T-helper 1 cell treated with Interleukin-12 subunit alpha and Interleukin-12 subunit beta and Interleukin-4 antibody, amounts not matched to agents 30 ng/mL and 1 ng/mL, for 36 hours (primary cell): ENCODE measurements around the gene C16orf78. TPM values are rescaled to one million over a fixed set of nuclear protein-coding genes. Genes with fewer than 3 reads are reported as not detected.

Experiments
- intact Hi-C: fragments of 100-400 bp; cut with micrococcal nuclease; formaldehyde crosslinking; loops from one replicate; pipeline ENCODE4 v1.15.1; 2024
- total RNA-seq: library from RNA; stranded (reverse); gene quantifications from 2 replicates; pipeline ENCODE4 v1.2.3, GENCODE V29; 2022

The C16orf78 gene, protein sequence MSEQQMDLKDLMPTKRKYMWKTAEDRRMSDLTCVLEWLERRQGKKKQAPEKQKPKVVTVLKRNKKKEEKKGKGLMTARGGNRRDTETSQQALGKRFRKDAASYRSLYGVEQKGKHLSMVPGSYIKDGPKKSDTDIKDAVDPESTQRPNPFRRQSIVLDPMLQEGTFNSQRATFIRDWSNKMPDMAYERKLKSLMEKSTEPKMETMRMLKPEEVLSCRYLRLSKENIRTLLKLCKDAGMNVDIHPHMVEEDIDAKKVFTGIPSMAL
- total RNA-seq, result not detected in 2 replicates

GRCh38 chr16:49373504-49373903 is at the start of gene C16orf78:
TSS of gene C16orf78 (plus strand) at chr16:49373804. CDS start at chr16:49373940, 136 bp downstream.
- intact Hi-C loops, result no loop called here

- intact Hi-C loops, result no loop called here
Observed at GRCh38 chr16:49324703-49325102, 48.9 kb upstream of the C16orf78 start.

- intact Hi-C loops, result no loop called here
Observed at GRCh38 chr16:49327466-49327865, 46.1 kb upstream of the C16orf78 start.

GRCh38 chr16:49328325-49328724 is 45.3 kb upstream of the C16orf78 start:
- intact Hi-C loops, result no loop called here

DNA sequence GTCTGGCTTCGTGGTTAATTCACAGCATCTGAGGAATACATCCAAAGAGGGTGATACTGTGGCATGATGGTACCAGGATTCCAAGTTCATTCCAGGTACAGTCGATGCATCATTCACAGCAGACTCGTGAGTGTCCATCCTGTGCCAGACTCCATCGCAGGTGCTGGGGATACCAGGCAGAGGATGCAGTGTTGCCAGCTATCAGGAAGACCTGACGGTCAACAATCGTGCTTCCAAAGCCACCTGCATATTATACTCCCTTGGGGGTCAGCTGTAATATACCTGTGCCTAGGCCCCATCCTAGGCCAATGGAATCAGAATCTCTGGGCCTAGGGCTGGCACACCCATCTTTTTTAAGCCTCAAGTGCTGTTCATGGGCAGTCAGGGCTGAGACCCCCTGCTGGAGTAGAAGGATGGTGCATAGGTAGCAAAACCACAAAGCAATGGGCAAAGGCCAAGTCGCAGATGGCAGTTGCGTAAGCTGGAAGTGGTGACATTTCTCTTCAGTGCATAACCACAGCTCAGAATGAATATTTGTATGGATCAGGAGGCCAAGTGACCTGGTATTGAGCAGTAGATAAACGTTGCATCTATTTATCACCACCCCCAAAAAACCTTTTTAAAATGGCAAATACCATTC is 42.9 kb upstream of the C16orf78 start:
- intact Hi-C loops, result no loop called here

- intact Hi-C loops, result no loop called here
Observed at GRCh38 chr16:49332589-49333258, 40.9 kb upstream of the C16orf78 start.

DNA sequence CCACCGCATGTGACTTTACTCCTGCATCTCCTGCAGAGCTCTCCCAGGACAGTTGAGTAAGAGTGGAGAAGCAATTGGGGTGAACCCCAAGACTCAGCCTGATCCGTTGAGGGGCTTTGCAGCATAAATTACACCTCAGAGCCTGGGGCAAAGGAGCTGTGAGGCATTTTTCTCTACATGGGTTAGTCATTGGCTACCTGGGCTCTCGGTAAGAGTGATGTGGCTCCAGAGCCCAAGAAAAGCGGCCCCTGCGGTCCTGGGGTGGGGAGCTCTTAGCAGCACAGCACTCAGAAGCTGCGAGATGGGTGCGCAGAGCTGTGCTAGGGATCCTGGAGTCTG is 40.4 kb upstream of the C16orf78 start:
- intact Hi-C loops, result no loop called here

DNA sequence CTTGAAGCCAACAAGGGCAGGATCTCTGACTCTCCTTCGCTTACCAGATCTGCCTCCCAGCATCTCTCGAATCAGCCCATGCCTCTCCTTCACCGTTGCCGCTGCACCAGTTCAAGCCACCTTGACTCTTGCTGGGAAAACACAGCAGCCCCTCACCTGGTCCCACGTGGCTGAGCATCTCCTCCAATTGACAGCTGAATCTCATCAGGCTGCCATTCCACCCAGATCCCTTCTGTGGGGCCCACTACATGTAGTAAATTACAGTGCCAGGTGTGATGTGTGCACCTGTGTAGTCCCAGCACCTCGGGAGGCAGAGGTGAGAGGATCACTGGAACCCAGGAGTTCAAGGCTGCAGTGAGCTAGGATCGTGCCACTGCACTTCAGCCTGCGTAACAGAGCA is 37.8 kb upstream of the C16orf78 start:
- intact Hi-C loops, result no loop called here

GRCh38 chr16:49336581-49336980 is 37.0 kb upstream of the C16orf78 start:
- intact Hi-C loops, result no loop called here

- intact Hi-C loops, result no loop called here
Observed at GRCh38 chr16:49337814-49338350, 35.7 kb upstream of the C16orf78 start.

DNA sequence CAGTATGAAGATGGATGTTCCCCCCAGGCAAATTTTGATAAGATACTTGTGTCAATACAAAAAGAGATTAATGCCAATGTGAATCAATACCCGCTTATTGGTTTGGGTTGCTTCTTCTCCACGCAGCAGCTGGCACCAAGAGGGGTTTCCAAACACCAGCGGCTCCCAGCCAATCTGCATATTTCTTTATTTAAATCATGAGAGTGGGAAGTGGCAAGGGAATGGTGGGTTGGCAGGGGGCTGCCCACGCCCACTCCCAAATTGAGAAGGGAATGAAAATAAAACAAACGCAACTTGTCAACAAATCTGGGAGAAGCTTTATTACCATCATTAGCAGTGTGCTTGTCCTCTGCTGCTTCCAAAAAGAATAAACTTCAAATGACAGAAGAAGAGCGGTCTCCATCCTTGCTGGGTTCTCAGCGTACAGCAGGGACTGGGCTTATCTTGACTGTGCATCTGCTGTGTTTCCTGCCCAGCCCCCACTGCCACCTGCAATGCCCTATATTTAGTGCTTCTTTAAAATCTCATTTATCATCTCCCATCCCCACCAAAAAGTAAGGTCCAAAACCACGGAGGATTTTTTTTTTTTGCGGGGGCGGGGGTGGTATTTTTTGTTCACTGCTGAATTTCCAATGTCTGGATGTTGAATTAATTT is 34.9 kb upstream of the C16orf78 start:
- intact Hi-C loops, result no loop called here

DNA sequence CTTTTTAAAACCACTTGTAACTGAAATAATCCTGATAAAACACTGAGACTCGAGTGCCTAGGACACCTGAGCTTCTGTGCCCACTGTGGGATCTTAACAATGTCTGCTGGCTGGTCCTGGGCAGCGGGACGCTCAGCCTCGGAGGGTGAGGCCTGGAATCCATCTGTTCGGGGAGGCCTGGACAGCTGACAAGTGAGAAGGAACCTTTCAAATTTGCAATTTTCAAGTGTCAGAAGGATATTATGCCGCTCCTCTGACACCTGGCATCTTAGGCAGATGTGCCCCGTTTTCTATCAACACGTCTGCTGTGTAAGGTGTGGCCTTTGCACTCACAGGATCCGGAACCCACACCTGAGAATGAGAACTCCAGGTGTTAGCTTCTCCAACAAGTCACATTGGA is 33.1 kb upstream of the C16orf78 start:
- intact Hi-C loops, result no loop called here

- intact Hi-C loops, result no loop called here
Observed at GRCh38 chr16:49341706-49342105, 31.9 kb upstream of the C16orf78 start.

DNA sequence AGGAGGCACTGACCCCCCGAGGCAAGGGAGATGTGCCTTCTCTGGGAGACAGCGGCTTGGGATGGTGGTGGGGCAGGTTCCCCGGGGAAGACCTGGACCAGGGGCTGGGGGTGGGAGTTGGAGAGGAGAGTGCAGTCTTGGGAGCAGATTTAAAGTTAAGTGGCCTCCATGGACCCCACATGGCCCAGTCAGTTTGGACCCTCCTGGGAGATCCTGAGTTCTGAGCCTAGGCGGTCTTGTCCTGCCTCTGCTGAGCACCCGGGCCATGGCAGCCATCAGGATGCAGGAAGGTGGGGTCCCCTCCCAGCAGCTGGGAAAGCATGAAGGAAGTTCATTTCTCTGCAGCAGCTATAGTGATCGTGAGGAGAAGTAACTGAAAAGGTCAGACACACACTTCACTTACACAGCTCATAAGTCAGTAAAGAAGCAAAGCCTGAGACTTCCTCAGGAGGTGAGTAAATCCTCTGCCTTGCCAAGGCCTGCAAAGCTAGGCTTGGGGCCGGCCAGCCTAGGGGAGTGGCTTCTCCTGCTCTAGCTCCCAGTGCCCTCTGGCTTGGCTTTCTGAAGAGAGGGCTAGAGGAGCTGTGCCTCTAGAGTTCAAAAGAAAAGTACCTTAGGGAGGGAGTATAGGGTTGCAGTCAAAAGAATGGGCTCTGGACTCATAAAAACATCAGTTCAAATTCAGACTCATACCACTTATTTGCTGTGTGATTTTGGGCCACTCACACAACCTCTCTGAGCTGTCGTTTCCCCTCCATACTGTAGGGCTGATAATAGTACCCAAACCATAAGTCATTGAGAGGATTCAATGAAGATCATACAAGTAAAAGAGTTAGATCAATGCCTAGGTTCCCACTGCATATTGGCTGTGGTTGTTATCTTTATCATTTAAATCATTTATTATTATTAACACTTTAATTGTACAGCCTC is 31.0 kb upstream of the C16orf78 start:
- intact Hi-C loops, result no loop called here

DNA sequence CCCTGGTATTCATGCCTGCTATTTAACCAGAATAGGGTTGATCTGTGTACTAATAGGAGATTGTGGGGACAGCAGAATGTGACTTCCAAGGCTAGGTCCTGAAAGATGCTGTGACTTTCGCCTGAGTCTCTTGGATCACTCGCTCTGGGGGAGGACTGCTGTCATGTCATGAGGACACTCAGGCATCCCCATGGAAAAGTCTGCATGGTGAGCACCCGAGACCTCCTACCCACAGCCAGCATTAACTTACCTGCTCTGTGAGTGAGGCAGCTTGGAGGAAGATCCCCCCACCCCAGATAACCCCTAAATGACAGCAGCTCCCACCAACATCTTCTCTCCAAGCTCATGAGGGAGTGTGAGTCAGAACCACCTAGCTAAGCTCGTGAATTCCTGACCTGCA is 30.3 kb upstream of the C16orf78 start:
- intact Hi-C loops, result no loop called here

- intact Hi-C loops, result no loop called here
Observed at GRCh38 chr16:49344401-49344800, 29.2 kb upstream of the C16orf78 start.

GRCh38 chr16:49345829-49346228 is 27.8 kb upstream of the C16orf78 start:
- intact Hi-C loops, result no loop called here

DNA sequence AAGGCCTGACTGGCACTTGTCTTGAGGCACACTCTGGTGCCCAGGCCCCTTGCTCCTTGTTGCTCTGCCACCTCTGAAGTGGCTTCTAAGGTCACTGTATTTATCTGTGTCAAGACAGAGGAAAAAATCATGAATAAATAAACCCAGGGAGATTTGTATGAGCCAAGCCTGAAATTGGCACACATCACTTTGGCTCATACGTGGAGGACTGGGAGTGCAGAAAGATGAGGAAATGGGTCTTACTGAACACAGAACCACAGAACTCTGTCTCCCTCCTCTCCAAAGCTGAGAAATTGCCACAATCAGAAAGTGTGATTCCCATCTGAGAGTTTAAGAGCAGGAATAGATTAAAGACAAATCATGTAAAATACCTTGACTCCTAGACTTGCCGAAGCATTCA is 27.1 kb upstream of the C16orf78 start:
- intact Hi-C loops, result no loop called here

GRCh38 chr16:49347476-49347875 is 26.1 kb upstream of the C16orf78 start:
- intact Hi-C loops, result no loop called here

DNA sequence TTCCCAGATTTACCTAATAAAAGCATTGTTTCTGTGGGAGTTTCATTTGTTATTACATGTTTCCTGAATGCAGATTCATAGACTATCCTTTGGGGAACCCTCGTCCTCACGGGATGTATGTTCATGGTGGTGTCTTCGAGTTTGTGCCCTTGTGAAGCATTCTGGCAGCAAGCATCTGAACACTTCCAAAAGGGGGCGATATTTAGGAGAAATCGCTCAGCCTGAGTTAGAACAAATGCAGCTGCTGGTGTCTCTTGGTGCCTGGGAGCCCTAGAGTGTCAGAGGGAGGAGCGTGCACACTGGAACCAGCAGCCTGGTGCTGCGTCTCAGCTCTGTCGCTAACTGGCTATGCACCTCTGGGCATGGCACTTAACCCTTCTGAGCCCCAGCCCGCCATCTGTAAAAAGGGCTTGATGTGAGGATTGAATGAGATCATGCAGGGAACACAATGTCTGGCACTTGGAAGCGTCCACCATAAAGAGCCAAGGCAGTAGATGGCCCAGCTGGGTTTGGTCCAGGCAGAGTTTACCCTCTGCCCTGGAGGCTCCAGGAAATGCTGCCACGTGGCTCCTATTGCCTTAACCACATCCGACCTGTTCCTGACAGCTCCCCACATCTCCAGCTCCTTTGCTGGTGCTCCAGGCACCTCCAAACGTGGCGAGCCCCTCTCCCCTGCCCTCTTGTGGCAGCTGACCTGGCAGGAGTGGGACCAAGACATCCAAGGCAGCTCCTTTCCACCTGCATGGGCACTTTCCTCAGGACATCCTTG is 25.0 kb upstream of the C16orf78 start:
- intact Hi-C loops, result no loop called here
